ENCODE data around the gene PRKCE. TPM values are rescaled to one million over a fixed set of nuclear protein-coding genes. Genes with fewer than 3 reads are reported as not detected.

PRKCE gene
- total and polyA plus RNA-seq, 2 of the 8 experiments (the other 6 are each of a cell fraction or from before 2014, with no cell fraction given) = 0.54 to 2.1 TPM

GRCh38 chr2:45773909-45774308, 122.4 kb downstream of the PRKCE start:
- Histone ChIP-seq H3K9ac (replicated peaks in 1 of 4; ENCODE audit: extremely low read depth in 1 of 4, low read depth in 3 of 4, low read length in 3 of 4) (no peak overlapping the region), H2BK20ac (ENCODE audit: low read length) (no peak overlapping the region), H3K79me1 (ENCODE audit: low read depth, low read length) (no peaks in the 10 kb centered on the region), H3K27me3 (replicated peaks in 1 of 4; ENCODE audit: control insufficient read depth in 3 of 4, extremely low read depth in 1 of 4, insufficient read depth in 3 of 4, low read length in 3 of 4) (no peaks in the 10 kb centered on the region; a peak in 1 of 7 replicates), H2BK120ac (replicated peaks; ENCODE audit: low read depth, low read length) (no peak overlapping the region), H3K27ac (ENCODE audit: low read depth, low read length) (no peak overlapping the region), H3K23ac (ENCODE audit: insufficient read length) (no peak overlapping the region), H3K4me1 (replicated peaks in 1 of 4; ENCODE audit: control insufficient read depth in 3 of 4, insufficient read depth in 4 of 4, low read length in 3 of 4) (peaks cover 0 to 3% (median 0%) of the 10 kb centered on the region in 4 experiments; a peak in 1 of 7 replicates), H4K8ac (ENCODE audit: extremely low read depth, insufficient read depth, low read length) (no peak overlapping the region), H2BK15ac (ENCODE audit: low read length) (no peak overlapping the region), H3K36me3 (ENCODE audit: control insufficient read depth in 2 of 4, insufficient read depth in 4 of 4, low read length in 3 of 4) (no peaks in the 10 kb centered on the region), H3K56ac (replicated peaks; ENCODE audit: insufficient read length, low read depth, low read length) (no peak overlapping the region), H4K5ac (ENCODE audit: insufficient read length, low read depth, low read length) (no peak overlapping the region), H3K4me3 (ENCODE audit: extremely low read depth in 1 of 4, insufficient read depth in 2 of 4, low read depth in 3 of 4, low read length in 4 of 4) (no peak overlapping the region), H2BK12ac (ENCODE audit: low read depth, low read length) (no peak overlapping the region), H3K23me2 (ENCODE audit: low read depth, low read length) (no peaks in the 10 kb centered on the region), H3K79me2 (ENCODE audit: control insufficient read depth in 1 of 2, insufficient read depth in 2 of 2, low read length in 2 of 2) (no peaks in the 10 kb centered on the region), H3K14ac (ENCODE audit: insufficient read length) (no peak overlapping the region), H2AK5ac (ENCODE audit: low read depth, low read length) (no peak overlapping the region), H3K4me2 (ENCODE audit: insufficient read depth in 1 of 2, low read depth in 2 of 2, low read length in 2 of 2) (no peak overlapping the region), H3K9me3 (ENCODE audit: insufficient read depth in 2 of 2, low read depth in 1 of 2, low read length in 1 of 2) (no peaks in the 10 kb centered on the region), H2AFZ (ENCODE audit: low read length) (no peak overlapping the region), H2BK5ac (ENCODE audit: low read depth, low read length) (no peak overlapping the region), H3K18ac (ENCODE audit: extremely low read depth, low read length) (no peak overlapping the region), H3K4ac (replicated peaks; ENCODE audit: insufficient read length, low read depth, low read length) (no peak overlapping the region), H4K91ac (replicated peaks; ENCODE audit: insufficient read length, low read length) (no peak overlapping the region), H4K20me1 (replicated peaks in 1 of 2; ENCODE audit: control insufficient read depth in 1 of 2, insufficient read depth in 2 of 2, low read length in 2 of 2) (no peaks in the 10 kb centered on the region)
- no peak for DNase-seq (ENCODE audit: low read depth in 1 of 2, low spot score in 2 of 2)
- TF ChIP-seq ZNF274 (IDR thresholded peaks at IDR 0.05; ENCODE audit: borderline replicate concordance, extremely low read depth, low read length) (no peak), KDM4A (IDR thresholded peaks at IDR 0.05; ENCODE audit: low read depth, low read length, severe bottlenecking) (no peak)
- POLR2A ChIA-PET (ENCODE audit: partially characterized antibody) = no interaction called here
- CTCF ChIA-PET (ENCODE audit: partially characterized antibody) = interaction anchor here (0.9 kb wide), 1 partner anchor 30 kb away, joined by 3 read pairs; no protein-coding TSS in a partner anchor
- no peak for FAIRE-seq
- 83% methylated on average over 8 of the region's 9 CpGs; no CpG with 5 or more reads in 1 of the 2 experiments for WGBS, 2 experiments (ENCODE audit: extremely low coverage in 1 of 2, insufficient coverage in 1 of 2, insufficient read length in 1 of 2, insufficient replicate concordance in 2 of 2, low coverage in 1 of 2, low lambda C conversion rate in 2 of 2, missing lambda C conversion rate in 1 of 2)
